GM11168 (cell line): ENCODE data around the gene REC8.

ENCODE experiments used
- in situ Hi-C: fragments of 300-500 bp; cut with MboI; formaldehyde crosslinking; loops from one replicate; pipeline ENCODE4 v1.12.0; 2022; ENCODE audit warnings: low sequenced_read_pairs; ENCODE audit not compliant: unreplicated experiment

The REC8 gene, protein sequence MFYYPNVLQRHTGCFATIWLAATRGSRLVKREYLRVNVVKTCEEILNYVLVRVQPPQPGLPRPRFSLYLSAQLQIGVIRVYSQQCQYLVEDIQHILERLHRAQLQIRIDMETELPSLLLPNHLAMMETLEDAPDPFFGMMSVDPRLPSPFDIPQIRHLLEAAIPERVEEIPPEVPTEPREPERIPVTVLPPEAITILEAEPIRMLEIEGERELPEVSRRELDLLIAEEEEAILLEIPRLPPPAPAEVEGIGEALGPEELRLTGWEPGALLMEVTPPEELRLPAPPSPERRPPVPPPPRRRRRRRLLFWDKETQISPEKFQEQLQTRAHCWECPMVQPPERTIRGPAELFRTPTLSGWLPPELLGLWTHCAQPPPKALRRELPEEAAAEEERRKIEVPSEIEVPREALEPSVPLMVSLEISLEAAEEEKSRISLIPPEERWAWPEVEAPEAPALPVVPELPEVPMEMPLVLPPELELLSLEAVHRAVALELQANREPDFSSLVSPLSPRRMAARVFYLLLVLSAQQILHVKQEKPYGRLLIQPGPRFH

DNA sequence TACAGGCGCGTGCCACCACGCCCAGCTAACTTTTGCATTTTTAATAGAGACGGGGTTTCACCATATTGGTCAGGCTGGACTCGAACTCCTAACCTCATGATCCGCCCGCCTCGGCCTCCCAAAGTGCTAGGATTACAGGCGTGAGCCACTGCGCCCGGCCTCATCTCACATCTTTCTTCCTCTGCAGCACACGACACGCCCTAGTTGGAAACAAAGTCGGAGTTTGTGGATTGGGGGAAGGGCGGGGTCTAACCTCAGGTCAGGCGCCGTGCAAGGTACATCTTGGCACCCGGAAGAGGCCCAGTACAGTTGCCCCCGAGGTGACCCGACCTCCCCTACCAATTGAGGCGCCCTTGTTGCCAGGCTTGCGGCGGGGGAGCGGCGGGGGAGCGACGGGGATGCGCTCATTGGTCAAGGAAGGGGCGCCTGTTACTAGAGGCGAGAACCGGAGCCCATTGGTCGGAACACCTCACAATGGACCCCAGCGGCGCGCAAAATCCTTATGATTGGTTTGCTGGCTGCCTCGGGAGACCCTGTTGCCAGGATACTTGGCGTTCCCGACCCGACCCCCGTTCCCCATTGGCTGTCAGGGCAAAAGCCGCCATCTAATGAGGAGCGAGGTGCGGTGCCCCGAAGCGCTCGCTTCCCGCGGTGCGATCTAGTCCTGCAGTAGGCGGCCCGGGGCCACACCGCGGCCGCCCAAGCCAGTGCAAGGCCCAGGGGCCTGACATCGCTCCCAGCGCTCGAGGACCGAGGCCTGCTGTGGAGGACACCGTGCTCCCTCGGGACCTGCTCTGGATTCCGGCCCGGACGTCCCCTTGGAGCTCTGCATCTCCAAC, at the start of gene REC8:
TSS of gene REC8 (plus strand) at position 659 of the 839 bp plus-strand sequence. CDS start 473 bp downstream, outside the sequence.
- in situ Hi-C loops = no loop called here

DNA sequence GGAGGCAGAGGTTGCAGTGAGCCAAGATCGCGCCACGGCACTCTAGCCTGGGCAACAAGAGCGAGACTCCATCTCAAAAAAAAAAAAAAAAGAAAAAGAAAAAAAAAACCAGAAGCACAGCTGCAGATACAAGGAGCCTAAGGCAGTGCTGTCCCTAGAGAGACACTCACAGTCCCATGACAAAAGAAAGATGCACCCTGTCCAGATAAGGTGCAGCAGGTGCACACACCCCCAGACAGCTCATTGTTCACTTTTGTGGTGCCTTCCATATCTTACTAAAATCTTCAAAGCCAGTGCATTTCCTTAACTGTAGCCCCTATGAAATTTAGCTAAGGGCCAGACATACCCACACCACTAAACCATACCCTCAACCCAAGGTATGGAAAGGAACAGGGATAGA, 49.5 kb upstream of the REC8 start:
- in situ Hi-C loops = no loop called here

DNA sequence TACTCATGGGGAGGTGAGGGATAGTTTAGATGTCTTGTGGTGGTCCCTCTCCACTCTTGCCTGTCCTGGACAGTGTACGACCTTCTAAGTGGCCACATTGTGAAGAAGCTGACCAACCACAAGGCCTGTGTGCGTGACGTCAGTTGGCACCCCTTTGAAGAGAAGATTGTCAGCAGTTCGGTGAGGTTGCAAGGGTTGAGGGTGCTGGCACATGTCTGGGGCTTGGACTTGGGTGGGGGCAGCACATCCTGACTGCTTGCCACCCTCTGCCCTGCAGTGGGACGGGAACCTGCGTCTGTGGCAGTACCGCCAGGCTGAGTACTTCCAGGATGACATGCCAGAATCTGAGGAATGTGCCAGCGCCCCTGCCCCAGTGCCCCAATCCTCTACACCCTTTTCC, 49.0 kb upstream of the REC8 start:
- in situ Hi-C loops = no loop called here

DNA sequence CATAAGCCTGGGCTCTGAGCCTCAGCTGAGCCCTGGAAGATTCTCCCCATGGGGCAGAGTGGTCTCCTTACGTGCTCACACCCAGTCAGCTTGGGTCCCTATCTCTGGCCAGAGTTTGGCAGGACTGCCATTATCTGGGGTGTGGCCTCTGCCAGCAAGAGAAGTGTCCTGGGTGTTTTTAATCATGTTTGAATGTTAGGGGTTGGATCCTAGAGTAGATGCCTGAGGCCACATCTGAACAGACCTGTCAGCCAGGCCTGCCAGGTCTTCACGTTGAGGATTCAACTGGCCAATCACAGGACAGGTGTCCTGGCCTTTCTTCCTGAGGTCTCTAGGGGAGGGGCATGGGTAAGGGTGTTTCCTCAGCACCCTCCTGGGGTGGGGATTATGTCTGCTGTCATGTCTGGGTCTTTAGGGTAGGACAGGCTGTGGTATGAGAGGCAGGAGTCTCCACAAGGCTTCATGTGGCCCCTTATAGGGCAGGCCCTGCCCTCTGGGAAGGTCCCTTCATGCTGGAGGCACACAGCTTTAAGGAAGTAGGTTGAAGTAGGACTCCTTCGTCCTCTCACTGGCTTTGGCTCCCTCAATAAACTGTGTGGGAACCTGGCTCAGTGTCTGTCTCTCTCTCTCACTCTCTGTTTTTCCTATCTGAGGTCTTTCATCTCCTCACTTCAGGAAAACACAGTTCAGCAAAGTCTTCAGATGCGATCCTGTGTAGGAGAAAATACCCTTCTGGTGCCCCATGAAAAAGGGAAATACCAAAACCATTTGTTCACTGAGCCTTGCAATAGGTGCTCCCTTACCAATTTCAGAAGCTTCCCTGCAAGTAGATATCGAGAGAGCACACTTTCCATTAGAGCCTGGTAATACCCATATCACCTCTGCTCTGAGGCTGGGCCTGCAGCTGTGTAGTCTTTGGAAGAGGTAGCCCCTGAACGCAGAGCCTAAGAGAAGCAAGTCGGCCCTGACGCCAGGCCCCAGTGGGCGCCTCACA, 48.2 kb upstream of the REC8 start:
- in situ Hi-C loops = no loop called here

DNA sequence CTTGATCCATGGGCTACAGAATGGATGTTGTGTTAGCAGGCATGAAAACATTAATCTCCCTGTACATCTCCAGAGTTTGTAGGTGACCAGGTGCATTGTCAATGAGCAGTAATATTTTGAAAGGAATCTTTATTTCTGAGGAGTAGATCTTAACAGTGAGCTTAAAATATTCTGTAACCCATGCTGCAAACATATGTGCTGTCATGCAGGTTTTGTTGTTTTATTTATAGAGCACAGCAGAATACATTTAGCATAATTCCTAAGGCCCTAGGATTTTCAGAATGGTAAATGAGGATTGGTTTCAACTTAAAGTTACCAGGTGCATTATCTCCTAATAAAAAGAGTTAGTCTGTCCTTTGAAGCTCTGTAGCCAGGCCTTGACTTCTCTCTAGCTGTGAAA, 44.9 kb upstream of the REC8 start:
- in situ Hi-C loops = no loop called here

DNA sequence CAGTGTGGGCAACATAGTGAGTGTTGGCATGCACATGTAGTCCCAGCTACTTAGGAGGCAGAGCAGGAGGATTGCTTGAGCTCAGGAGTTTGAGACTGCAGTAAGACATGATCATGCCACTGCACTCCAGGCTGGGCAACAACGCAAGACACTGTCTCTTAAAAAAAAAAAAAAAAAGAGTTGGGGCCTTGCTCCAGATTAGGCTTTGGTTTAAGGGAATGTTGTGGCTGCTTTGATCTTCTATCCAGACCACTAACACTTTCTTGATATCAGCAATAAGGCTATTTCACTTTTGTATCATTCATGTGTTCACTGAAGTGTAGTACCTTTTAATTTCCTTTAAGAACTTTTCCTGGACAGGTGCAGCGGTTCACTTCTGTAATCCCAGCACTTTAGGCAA, 44.2 kb upstream of the REC8 start:
- in situ Hi-C loops = no loop called here

DNA sequence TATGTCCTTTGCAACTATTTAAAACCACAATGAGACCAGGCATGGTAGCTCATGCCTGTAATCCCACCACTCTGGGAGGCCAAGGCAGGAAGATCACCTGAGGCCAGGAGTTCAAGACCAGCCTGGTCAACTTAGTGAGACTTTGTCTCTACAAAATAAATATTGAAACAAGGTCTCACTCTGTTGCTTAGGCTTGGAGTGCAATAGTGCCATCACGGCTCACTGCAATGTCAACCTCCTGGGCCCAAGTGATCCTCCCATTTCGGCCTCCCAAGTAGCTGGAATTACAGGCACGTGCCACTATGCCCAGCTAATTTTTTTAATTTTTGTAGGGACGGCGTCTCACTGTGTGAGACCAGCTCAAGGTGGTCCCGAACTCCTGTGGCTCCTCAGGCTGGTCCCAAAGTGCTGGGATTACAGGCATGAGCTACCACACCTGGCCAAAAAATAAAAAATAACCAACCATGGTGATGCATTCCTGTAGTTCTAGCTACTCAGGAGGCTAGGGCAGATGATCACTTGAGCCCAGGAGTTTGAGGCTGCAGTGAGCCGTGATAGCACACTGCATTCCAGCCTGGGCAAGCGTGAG, 42.4 kb upstream of the REC8 start:
- in situ Hi-C loops = no loop called here

DNA sequence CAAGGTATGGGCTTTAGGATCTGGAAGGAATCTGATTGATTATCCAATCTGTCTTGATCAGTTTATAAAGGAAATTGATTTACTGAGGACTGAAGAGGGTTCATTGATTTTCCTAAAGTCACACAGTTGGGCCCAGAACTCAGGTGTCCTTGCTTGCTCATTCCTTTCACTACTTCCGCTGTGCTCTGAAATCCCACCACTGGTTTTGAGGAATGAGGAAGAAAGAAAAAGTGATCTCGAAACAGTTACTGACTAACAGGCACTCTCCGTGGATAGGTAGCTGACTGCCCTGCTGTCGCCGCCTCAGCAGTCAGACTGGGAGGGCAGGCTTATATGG, 41.5 kb upstream of the REC8 start, which contains the start of gene FITM1:
TSS of gene FITM1 (plus strand) at position 280 of the 337 bp plus-strand sequence. CDS start 905 bp downstream, outside the sequence.
- in situ Hi-C loops = no loop called here

DNA sequence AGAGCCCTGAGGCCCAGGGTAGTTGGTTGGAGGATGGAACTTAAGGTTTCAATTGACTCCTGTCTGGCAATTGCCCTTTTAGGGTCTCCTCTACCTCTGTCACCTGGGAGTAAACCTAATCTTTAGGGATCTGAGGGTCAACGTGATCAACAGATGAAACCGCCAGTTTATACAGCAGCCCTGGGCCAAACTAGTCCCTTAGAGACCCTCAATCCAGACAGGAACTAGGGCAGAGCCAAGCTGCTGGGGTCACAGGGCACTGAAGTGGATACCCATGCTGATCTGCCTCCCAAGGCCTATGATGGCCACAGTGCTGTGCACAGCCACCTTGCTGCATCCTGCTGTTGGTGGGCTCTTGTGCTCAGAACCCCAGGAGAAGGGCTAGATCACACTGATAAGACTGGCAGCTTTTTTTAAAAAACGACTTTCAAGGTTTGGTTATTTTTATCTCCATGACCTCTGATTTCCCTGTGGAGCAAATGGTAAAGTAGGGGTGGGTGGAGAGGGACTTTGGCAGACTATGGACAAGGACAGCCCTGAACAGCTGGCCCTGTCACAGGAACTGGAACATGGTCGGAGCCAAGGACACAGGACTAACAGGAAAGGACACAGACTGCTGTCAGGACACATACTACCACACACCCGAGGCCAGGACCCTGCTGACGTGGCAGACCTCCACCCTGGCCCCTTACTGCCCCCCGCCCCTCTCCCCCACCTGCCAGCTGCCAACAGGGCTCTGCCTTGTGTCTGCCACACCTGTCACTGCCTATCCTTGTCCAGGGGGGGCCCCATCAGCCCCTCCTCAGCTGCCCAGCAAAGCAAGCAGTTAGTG, 40.9 kb upstream of the REC8 start:
- in situ Hi-C loops = no loop called here

DNA sequence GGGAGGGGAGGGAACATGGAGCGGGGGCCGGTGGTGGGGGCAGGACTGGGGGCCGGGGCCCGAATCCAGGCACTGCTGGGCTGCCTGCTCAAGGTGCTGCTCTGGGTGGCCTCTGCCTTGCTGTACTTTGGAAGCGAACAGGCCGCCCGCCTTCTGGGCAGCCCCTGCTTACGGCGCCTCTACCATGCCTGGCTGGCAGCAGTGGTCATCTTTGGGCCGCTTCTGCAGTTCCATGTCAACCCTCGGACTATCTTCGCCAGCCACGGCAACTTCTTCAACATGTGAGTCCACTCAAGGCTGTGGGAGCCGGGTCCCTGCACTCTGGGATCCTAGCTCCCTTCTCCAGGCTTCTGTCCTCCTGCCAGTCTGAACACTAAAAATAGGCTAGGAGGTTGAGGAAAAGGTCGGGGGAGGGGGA, 40.3 kb upstream of the REC8 start:
- in situ Hi-C loops = no loop called here

DNA sequence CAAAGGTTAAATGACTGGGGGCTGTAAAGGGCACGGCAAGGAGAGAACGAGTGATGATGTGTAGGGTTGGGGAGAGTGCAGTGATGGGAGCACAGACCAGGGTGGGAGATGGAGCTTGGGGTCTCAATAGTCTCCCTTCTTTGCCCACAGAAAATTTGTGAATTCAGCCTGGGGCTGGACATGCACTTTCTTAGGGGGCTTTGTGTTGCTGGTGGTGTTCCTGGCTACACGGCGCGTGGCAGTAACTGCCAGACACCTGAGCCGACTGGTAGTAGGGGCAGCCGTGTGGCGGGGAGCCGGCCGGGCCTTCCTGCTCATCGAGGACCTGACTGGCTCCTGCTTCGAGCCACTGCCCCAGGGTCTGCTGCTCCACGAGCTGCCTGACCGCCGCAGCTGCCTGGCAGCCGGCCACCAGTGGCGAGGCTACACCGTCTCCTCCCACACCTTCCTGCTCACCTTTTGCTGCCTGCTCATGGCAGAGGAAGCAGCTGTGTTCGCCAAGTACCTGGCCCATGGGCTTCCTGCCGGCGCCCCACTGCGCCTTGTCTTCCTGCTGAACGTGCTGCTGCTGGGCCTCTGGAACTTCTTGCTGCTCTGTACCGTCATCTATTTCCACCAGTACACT, 39.7 kb upstream of the REC8 start:
- in situ Hi-C loops = no loop called here

DNA sequence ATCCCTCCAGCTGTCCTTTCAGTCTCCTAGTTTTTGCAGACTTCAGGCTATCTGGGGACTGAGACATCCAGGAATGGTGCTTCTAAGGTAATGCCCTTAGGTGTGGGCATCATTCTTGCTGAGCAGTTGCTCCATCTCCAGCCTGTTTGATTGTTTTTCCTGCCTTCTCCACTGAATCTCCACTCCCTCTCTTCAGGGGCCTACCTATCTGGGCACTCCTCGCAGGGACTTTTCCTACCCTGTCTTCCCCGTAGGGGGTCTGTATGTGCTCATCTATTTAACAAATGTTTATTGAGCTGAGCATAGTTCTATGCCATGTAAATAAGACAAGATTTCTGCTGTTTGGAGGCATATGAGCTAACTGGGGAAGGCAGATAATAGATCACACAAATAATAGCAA, 38.9 kb upstream of the REC8 start:
- in situ Hi-C loops = no loop called here

DNA sequence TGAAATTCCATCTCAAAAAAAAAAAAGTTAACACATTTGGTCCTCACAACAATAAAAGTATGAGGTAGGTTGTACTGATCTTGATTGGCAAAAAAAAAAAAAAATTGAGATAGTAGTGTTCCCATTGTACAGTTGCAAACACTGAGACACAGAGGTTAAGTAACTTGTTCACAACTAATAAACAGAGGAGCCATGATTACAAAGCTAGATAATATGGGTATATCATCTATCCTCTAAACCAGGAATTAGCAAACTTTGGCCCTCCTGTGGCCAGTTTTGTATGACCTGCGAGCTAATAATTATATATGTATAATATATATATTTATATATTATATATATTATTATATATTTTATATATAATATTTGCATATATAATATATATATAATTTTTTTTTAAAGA, 38.1 kb upstream of the REC8 start:
- in situ Hi-C loops = no loop called here

DNA sequence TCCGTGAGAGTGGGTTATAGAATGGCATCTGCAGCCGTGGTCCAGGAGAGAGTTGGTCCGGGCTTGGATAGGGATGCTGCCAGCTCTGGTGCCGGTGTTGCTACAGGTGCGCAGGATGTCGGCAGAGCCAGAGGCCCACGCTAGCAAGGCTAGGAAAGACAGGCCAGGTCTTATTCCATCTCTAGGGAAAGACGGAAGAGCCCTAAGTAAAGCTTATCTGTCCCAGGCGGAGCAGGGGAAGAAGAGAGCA, 36.4 kb upstream of the REC8 start:
- in situ Hi-C loops = no loop called here

DNA sequence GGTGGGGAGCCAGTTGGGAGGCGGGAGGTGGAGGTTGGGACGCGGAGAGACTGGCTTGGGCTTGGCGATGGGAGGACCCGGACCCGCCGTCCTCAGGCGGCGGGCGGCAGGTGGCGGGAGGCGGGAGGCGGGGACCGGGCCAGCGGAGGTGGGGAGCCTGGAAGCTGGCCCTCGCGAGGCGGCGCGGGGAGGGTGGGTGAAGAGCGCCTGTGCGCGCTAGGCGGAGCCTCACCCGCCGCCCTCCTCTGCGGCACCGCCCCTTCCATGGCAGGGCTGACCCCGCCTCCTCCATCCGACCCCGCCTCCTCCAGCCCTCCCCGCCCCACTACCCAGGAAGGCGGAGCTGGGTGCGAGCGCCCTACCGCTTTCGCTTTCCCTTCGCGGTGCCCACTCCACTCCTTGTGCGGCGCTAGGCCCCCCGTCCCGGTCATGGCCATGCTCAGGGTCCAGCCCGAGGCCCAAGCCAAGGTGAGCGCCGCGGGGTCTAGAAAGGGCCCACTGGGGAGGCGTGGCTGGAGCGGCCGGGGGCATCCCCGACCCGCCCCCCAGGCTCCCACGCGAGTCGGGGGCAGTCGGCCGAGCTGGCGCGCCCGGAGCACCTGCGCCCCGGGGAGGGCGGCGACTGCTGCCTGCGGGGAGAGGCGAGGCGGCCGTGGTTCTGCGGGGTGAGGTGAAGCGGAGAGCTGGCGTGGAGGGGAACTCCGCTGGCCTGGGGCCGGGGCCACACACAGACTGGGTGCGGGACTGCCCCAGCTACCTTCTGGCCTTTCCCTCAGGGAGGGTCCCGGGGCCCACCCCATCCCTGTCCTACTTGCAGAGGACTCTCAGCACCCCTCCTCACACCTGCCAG, 35.8 kb upstream of the REC8 start, which contains the start of gene PSME1:
TSS of gene PSME1 (plus strand) at position 361 of the 850 bp plus-strand sequence. CDS start at position 430, 69 bp downstream.
- in situ Hi-C loops = no loop called here

DNA sequence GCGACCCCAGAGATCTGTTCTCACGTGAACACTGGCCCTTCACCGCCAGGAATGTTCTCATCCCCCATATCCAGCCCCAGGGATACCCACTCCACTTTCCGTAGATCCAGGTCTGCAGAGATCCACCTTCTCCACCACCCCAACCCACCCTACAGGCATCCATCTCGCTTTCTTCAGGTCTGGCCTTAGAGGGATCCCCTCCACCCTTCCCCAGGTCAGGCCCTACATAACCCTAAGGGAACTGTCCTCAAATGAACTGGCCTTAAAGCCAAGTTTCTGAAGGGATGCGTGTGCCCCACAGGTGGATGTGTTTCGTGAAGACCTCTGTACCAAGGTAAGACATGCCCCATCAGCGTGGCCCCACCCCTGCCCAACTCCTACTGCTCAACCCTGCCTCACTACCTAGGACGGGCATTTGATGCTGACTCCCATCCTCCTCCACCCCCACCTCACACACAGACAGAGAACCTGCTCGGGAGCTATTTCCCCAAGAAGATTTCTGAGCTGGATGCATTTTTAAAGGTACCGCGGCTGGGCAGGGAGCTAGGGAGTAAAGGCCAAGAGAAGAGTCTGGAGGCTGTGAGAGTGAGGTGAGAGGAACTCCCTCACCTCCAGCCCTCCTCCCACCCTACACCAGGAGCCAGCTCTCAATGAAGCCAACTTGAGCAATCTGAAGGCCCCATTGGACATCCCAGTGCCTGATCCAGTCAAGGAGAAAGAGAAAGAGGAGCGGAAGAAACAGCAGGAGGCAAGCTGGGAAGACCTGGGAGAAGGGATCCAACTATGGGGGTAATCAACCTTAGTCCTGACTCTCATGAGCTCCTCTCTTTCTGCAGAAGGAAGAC, 35.0 kb upstream of the REC8 start:
- in situ Hi-C loops = no loop called here
